ENCODE results near the gene QRSL1. TPM values are rescaled to one million over a fixed set of nuclear protein-coding genes. Genes with fewer than 3 reads are reported as not detected.

QRSL1 gene
- polyA plus RNA-seq, 3 donors: 5.7 to 7.8 (median 5.8) TPM

DNA sequence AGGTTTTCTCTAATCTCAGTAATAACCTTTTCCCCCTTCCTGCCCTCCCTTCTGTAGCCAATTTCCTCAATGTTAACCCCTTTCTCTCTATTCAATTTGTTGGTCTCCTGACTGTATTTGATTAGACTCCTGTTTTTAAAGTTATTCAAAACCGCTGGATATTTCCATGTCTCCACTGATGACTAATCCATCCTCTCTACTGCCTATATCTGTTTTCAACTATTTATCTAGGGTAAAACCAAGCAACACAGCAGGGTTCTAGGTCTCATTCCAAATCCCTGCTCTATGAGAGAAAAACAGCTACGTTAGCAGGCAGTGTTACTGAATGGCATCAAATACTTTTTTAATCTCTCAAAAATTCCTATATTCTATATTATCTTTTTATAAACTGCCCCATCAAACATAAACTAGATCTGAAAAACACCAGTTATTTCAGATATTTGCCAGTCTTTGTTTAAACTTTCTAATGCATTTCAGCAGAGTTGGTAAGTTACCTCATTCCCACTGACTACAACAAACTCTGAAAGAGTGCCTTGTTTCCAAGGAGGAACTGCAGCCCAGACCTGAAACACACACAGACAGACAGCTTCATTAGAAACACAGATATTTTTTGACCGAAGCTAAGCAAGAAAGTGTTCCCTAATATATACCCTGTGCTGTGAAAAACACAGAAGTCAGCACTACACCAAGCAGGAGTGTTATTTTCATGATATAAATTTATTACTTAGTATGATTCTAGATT, 8.3 kb upstream of the QRSL1 start:
- peaks cover 17 to 45% of the 10 kb centered on the region in 2 donors for H3K36me3 ChIP-seq (replicated peaks in 1 of 2; ENCODE audit: control insufficient read depth in 1 of 2, insufficient read depth in 2 of 2, low read length in 2 of 2)
- Mint-ChIP-seq H3K9me3 (peaks cover 0 to 1% (median 0%) of the 10 kb centered on the region in 7 donors), H3K4me3 (no peak overlapping the region), H3K27ac (no peak overlapping the region), H3K4me1 (no peaks in the 10 kb centered on the region), H3K36me3 (peaks cover 33 to 36% of the 10 kb centered on the region in 2 donors), H3K27me3 (ENCODE audit: low read depth in 3 of 3) (no peaks in the 10 kb centered on the region)
- H3K27me3 ChIP-seq (ENCODE audit: control insufficient read depth in 2 of 2, insufficient read depth in 2 of 2, low read length in 2 of 2): no peaks in the 10 kb centered on the region
- TF ChIP-seq, protein P1, sequence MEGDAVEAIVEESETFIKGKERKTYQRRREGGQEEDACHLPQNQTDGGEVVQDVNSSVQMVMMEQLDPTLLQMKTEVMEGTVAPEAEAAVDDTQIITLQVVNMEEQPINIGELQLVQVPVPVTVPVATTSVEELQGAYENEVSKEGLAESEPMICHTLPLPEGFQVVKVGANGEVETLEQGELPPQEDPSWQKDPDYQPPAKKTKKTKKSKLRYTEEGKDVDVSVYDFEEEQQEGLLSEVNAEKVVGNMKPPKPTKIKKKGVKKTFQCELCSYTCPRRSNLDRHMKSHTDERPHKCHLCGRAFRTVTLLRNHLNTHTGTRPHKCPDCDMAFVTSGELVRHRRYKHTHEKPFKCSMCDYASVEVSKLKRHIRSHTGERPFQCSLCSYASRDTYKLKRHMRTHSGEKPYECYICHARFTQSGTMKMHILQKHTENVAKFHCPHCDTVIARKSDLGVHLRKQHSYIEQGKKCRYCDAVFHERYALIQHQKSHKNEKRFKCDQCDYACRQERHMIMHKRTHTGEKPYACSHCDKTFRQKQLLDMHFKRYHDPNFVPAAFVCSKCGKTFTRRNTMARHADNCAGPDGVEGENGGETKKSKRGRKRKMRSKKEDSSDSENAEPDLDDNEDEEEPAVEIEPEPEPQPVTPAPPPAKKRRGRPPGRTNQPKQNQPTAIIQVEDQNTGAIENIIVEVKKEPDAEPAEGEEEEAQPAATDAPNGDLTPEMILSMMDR (IDR thresholded peaks at IDR 0.05): no peak
- H3K4me3 ChIP-seq (replicated peaks in 1 of 3; ENCODE audit: low read depth in 2 of 3, low read length in 3 of 3): no peak overlapping the region
- no peak overlapping the region for H3K9ac ChIP-seq (ENCODE audit: insufficient read depth, low read length, poor library complexity, severe bottlenecking)
- no peaks in the 10 kb centered on the region for H3K9me3 ChIP-seq (replicated peaks in 1 of 2; ENCODE audit: control insufficient read depth in 1 of 2, insufficient read depth in 1 of 2, low read length in 2 of 2)
- intact Hi-C loops (cut with micrococcal nuclease): no loop called here
- H3K4me1 ChIP-seq (ENCODE audit: control insufficient read depth in 1 of 2, insufficient read depth in 2 of 2, low read length in 2 of 2): no peaks in the 10 kb centered on the region
- H3K79me2 ChIP-seq (ENCODE audit: insufficient read depth, low read length): no peaks in the 10 kb centered on the region
- no peak overlapping the region for H2AFZ ChIP-seq (ENCODE audit: insufficient read depth, low read depth, low read length, poor library complexity, severe bottlenecking)
- WGBS (ENCODE audit: insufficient coverage): 100% methylated on average over 1 of the region's 3 CpGs
- H4K20me1 ChIP-seq (ENCODE audit: insufficient read depth, low read length): no peaks in the 10 kb centered on the region
- no peak overlapping the region for H3K4me2 ChIP-seq (replicated peaks; ENCODE audit: extremely low read depth, low read length, poor library complexity, severe bottlenecking)
- no peak overlapping the region for H3K27ac ChIP-seq (ENCODE audit: low read depth in 1 of 2, low read length in 2 of 2)
- no peak for DNase-seq

DNA sequence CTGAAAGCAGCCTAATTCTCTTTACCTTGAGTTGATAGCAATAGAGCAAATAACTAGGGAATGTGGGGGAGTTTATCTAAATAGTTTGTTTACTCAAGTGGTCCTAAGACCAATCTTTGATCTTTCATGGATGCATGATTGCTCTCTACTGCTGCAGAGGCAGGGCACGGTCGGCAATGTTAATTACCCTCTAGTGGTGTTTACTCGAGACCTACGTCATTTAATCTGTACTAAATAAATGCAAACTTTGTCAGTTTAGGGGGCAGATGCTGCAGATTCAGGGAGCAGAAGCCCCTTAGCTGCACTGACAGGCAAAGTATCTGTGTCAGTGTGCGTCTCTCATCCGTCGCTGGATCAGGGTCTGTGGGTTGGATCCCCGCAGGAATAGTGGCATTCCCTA, 7.0 kb upstream of the QRSL1 start:
- Histone ChIP-seq H3K27ac (ENCODE audit: low read depth in 1 of 2, low read length in 2 of 2) (no peak overlapping the region), H3K9me3 (replicated peaks in 1 of 2; ENCODE audit: control insufficient read depth in 1 of 2, insufficient read depth in 1 of 2, low read length in 2 of 2) (no peaks in the 10 kb centered on the region), H4K20me1 (ENCODE audit: insufficient read depth, low read length) (no peaks in the 10 kb centered on the region), H3K4me2 (replicated peaks; ENCODE audit: extremely low read depth, low read length, poor library complexity, severe bottlenecking) (no peak overlapping the region), H3K9ac (ENCODE audit: insufficient read depth, low read length, poor library complexity, severe bottlenecking) (no peak overlapping the region), H3K79me2 (ENCODE audit: insufficient read depth, low read length) (no peaks in the 10 kb centered on the region), H2AFZ (ENCODE audit: insufficient read depth, low read depth, low read length, poor library complexity, severe bottlenecking) (no peak overlapping the region), H3K27me3 (ENCODE audit: control insufficient read depth in 2 of 2, insufficient read depth in 2 of 2, low read length in 2 of 2) (no peaks in the 10 kb centered on the region), H3K36me3 (replicated peaks in 1 of 2; ENCODE audit: control insufficient read depth in 1 of 2, insufficient read depth in 2 of 2, low read length in 2 of 2) (peaks cover 13 to 33% of the 10 kb centered on the region in 2 donors), H3K4me3 (replicated peaks in 1 of 3; ENCODE audit: low read depth in 2 of 3, low read length in 3 of 3) (no peak overlapping the region), H3K4me1 (ENCODE audit: control insufficient read depth in 1 of 2, insufficient read depth in 2 of 2, low read length in 2 of 2) (no peaks in the 10 kb centered on the region)
- Mint-ChIP-seq H3K36me3 (peaks cover 27 to 32% of the 10 kb centered on the region in 2 donors), H3K4me1 (peaks cover 2% of the 10 kb centered on the region), H3K27ac (no peak overlapping the region), H3K27me3 (ENCODE audit: low read depth in 3 of 3) (no peaks in the 10 kb centered on the region), H3K4me3 (no peak overlapping the region), H3K9me3 (peaks cover 0 to 1% (median 0%) of the 10 kb centered on the region in 7 donors)
- no peak for DNase-seq
- WGBS (ENCODE audit: insufficient coverage): 100% methylated on average over 6 of the region's 8 CpGs
- intact Hi-C loops (cut with micrococcal nuclease): no loop called here
- TF ChIP-seq, protein P1 (IDR thresholded peaks at IDR 0.05): no peak

All from CD14-positive monocyte (primary cell).